Suprapubic skin (tissue), 4 donors: ENCODE data around the gene RAPGEF4. TPM values are rescaled to one million over a fixed set of nuclear protein-coding genes. Genes with fewer than 3 reads are reported as not detected.
A peak's percentile ranks its signal among the peaks of the same experiment; 100 is the strongest.

Source experiments
- DNase-seq, 2 donors: peaks; one replicate each; pipeline ENCODE4 v3.0.0-alpha.2; 2019; ENCODE audit warnings: low spot score in 2 of 2
- H3K27ac ChIP-seq: fragments of 200-600 bp; sonication (generic); one replicate; pipeline ENCODE4 v1.5.1; 2019
- H3K27me3 ChIP-seq: fragments of 200-600 bp; sonication (generic); one replicate; pipeline ENCODE4 v1.5.1; 2019
- H3K36me3 ChIP-seq: fragments of 200-600 bp; sonication (generic); one replicate; pipeline ENCODE4 v1.5.1; 2019
- H3K4me1 ChIP-seq: fragments of 200-600 bp; sonication (generic); one replicate; pipeline ENCODE4 v1.5.1; 2019
- H3K4me3 ChIP-seq: fragments of 200-600 bp; sonication (generic); one replicate; pipeline ENCODE4 v1.5.1; 2019; ENCODE audit warnings: mild to moderate bottlenecking
- H3K9me3 ChIP-seq: fragments of 200-600 bp; sonication (generic); one replicate; pipeline ENCODE4 v1.5.1; 2019
- EP300 ChIP-seq: sonication (generic); formaldehyde crosslinking; IDR thresholded peaks from one replicate; pipeline ENCODE4 v1.6.1; 2017; ENCODE audit warnings: antibody characterized with exemption
- POLR2A ChIP-seq, 2 donors: fragments of 450-650 bp; IDR thresholded peaks; one replicate each; pipeline ENCODE4 v1.6.1; 2017; ENCODE audit warnings: antibody characterized with exemption in 2 of 2, mild to moderate bottlenecking in 2 of 2, moderate library complexity in 2 of 2
- POLR2AphosphoS5 ChIP-seq, 3 donors: sonication (generic); formaldehyde crosslinking; IDR thresholded peaks; one replicate each; pipeline ENCODE4 v1.6.1; 2017; ENCODE audit warnings: antibody characterized with exemption in 3 of 3
- whole genome bisulfite sequencing: methylation state at CpG from one replicate; pipeline ENCODE4 v1.1.5; 2018; 5-methylcytosine and 5-hydroxymethylcytosine counted together
- total RNA-seq, 4 donors: library from RNA; depleted of rRNA; stranded (reverse); fragments of >200 nt; gene quantifications; one replicate each; pipeline ENCODE4 v1.1.0, GENCODE V29; 2016
- TF ChIP-seq, protein P1 (sequence below), 2 donors: fragments of 200-600 bp in 1 of 2; fragments of 450-650 bp in 1 of 2; sonication (generic) in 1 of 2; IDR thresholded peaks; one replicate each; pipeline ENCODE4 v1.5.1; 2016 to 2019; ENCODE audit warnings: antibody characterized with exemption in 2 of 2, mild to moderate bottlenecking in 1 of 2, moderate library complexity in 1 of 2

RAPGEF4 gene
- total RNA-seq, 4 donors from 2014 or later, result 19.9 to 49.5 (median 27.5) TPM

DNA sequence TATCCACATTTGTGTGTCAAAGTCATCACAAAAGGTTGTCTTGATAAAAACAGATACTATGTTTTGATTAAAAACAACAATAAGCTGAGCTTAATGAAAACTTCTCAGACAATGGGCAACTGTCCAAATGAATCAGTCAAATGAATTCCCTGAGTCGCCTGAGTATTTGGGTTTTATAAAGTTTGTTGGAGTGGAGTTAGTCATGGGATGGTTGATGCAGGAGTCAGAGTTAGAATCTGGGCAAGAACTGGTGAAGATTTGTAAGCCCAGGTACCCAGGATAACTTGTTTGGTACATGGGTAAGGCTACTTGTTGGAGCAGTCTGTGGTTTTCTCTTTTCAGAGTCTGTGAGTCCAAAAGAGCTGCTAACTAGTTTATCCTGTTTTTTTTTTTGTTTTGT lies 34.4 kb upstream of the RAPGEF4 start:
- H3K27ac ChIP-seq, result no peak overlapping the region
- H3K4me1 ChIP-seq, result peaks cover 5% of the 10 kb centered on the region
- 17% methylated on average over 1 of the region's 1 CpG for WGBS
- no peaks in the 10 kb centered on the region for H3K36me3 ChIP-seq
- DNase-seq, result no peak
- H3K27me3 ChIP-seq, result no peaks in the 10 kb centered on the region
- H3K4me3 ChIP-seq, result no peak overlapping the region
- no peaks in the 10 kb centered on the region for H3K9me3 ChIP-seq
- TF ChIP-seq POLR2AphosphoS5 (IDR thresholded peaks at IDR 0.05) (no peak), POLR2A (IDR thresholded peaks at IDR 0.05) (no peak), EP300 (no peak)
- TF ChIP-seq, protein P1, sequence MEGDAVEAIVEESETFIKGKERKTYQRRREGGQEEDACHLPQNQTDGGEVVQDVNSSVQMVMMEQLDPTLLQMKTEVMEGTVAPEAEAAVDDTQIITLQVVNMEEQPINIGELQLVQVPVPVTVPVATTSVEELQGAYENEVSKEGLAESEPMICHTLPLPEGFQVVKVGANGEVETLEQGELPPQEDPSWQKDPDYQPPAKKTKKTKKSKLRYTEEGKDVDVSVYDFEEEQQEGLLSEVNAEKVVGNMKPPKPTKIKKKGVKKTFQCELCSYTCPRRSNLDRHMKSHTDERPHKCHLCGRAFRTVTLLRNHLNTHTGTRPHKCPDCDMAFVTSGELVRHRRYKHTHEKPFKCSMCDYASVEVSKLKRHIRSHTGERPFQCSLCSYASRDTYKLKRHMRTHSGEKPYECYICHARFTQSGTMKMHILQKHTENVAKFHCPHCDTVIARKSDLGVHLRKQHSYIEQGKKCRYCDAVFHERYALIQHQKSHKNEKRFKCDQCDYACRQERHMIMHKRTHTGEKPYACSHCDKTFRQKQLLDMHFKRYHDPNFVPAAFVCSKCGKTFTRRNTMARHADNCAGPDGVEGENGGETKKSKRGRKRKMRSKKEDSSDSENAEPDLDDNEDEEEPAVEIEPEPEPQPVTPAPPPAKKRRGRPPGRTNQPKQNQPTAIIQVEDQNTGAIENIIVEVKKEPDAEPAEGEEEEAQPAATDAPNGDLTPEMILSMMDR (IDR thresholded peaks at IDR 0.05), result no peak

DNA sequence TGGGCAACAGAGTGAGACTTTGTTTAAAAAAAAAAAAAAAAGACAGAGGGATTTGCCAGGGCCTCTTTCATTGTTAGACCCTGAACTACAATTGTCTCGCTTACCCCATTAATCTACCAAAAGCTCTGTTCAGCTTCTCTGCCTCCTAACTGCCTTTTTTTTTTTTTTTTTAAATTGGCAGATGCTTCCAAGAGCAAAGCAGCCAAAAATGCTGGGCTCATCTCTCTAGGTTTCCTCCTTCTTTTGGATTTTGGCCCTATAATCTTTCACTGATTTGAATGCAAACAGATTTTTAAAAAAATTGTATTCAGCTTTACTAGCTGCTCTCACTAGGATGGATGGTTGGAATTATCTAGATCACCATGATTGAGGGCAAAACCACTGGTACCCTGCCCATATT lies 33.2 kb upstream of the RAPGEF4 start:
- Histone ChIP-seq H3K27ac (no peak overlapping the region), H3K27me3 (no peaks in the 10 kb centered on the region), H3K9me3 (no peaks in the 10 kb centered on the region), H3K4me1 (peaks cover 5% of the 10 kb centered on the region), H3K4me3 (no peak overlapping the region), H3K36me3 (no peaks in the 10 kb centered on the region)
- TF ChIP-seq EP300 (no peak), POLR2A (IDR thresholded peaks at IDR 0.05) (no peak), POLR2AphosphoS5 (IDR thresholded peaks at IDR 0.05) (no peak)
- TF ChIP-seq, protein P1 (IDR thresholded peaks at IDR 0.05), result no peak
- WGBS, result 50% methylated on average over 1 of the region's 1 CpG
- DNase-seq, result no peak

DNA sequence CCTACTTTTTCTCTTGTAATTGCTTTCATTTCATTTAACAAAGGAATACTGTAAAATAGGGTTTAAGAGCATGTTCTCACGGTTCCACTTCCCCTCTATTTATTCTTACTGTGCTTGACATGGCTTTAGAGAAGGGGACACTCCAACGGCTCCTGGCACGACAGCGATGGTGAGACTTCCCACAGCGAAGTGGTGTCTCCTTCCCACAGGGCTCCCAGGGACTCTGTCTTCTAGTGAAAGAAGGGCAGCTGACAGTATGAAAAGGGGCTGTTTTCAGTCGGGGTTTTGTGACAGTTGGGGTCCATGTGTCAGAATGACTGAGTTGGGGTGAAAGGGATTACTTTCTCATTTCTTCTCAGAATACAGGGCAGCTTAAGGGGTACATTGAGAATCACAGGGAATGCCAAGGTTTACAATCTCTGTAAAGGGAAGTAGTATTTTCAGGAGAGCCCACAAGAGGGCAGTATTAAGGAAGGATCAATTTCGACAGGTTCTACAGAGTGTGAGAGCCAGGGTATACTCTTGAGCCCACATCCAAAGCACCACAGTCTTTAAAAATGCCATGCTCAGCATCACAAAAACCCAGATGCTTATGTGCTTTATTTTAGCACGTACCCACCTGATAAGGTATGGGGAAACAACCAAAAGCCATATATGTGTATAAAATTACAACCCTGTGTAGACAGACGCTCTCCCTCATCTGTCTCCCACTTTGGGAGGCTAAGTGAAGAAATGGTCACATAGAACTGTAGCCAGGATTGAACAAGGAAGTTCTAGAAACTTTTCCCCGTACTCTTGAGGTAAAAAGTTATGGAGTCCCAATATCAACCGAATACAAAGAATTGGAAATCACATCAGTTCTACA lies 31.3 kb upstream of the RAPGEF4 start:
- TF ChIP-seq POLR2AphosphoS5 (IDR thresholded peaks at IDR 0.05), result no peak
- TF ChIP-seq, protein P1 (IDR thresholded peaks at IDR 0.05), result peak in 1 of 2 donors; percentile 41
- Histone ChIP-seq H3K9me3 (no peaks in the 10 kb centered on the region), H3K4me3 (no peak overlapping the region), H3K27me3 (no peaks in the 10 kb centered on the region), H3K4me1 (peaks cover 5% of the 10 kb centered on the region), H3K27ac (no peak overlapping the region), H3K36me3 (no peaks in the 10 kb centered on the region)
- 67% methylated on average over 11 of the region's 11 CpGs for WGBS
- DNase-seq, result no peak

DNA sequence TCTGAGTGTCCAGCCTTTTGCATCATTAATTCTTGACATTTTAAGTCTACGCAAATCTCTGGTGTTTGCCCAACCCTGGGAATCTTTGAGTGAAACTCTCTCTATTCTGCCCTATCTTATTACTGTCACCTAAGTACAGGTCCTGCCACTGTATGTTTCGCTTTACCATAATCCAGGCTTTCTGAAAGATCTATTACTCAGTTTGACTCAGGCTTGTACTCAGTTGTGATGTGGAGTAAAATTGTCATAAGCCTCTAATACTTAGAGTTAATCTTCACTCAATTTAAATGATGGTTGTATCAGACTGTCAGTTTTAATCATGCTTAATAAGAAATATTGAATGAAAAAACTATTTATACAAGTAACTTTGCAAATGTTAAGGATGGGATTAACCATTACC lies 30.3 kb upstream of the RAPGEF4 start:
- Histone ChIP-seq H3K36me3 (no peaks in the 10 kb centered on the region), H3K4me1 (peaks cover 5% of the 10 kb centered on the region), H3K9me3 (no peaks in the 10 kb centered on the region), H3K4me3 (no peak overlapping the region), H3K27ac (no peak overlapping the region), H3K27me3 (no peaks in the 10 kb centered on the region)
- WGBS, result 21% methylated on average over 2 of the region's 2 CpGs
- TF ChIP-seq, protein P1 (IDR thresholded peaks at IDR 0.05), result no peak
- TF ChIP-seq EP300 (no peak), POLR2A (IDR thresholded peaks at IDR 0.05) (no peak), POLR2AphosphoS5 (IDR thresholded peaks at IDR 0.05) (no peak)
- no peak for DNase-seq

DNA sequence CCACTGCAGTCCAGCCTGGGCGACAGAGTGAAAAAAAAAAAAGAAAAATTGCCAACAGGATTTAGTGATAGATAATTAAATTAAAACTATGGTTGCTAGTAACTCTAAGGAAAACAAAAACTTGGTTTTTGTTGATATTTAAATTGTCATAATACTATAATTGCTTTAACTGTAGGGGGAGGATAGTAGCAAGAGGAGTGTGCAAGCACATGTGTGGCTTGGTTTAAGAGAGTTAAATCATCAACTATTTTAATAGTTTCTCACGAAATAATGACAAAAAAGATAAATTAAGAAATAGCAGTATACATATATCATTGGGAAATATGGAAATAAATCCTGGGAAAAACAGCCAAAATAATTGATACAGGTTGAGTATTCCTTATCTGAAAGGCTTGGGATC lies 27.4 kb upstream of the RAPGEF4 start:
- no peaks in the 10 kb centered on the region for H3K4me1 ChIP-seq
- TF ChIP-seq, protein P1 (IDR thresholded peaks at IDR 0.05), result no peak
- TF ChIP-seq POLR2A (IDR thresholded peaks at IDR 0.05) (no peak), EP300 (no peak), POLR2AphosphoS5 (IDR thresholded peaks at IDR 0.05) (no peak)
- no peaks in the 10 kb centered on the region for H3K27me3 ChIP-seq
- H3K9me3 ChIP-seq, result no peaks in the 10 kb centered on the region
- H3K36me3 ChIP-seq, result no peaks in the 10 kb centered on the region
- no peak for DNase-seq
- WGBS, result 87% methylated on average over 2 of the region's 2 CpGs
- no peak overlapping the region for H3K4me3 ChIP-seq
- no peak overlapping the region for H3K27ac ChIP-seq
